ENCODE measurements around the gene SDC4.

DNA sequence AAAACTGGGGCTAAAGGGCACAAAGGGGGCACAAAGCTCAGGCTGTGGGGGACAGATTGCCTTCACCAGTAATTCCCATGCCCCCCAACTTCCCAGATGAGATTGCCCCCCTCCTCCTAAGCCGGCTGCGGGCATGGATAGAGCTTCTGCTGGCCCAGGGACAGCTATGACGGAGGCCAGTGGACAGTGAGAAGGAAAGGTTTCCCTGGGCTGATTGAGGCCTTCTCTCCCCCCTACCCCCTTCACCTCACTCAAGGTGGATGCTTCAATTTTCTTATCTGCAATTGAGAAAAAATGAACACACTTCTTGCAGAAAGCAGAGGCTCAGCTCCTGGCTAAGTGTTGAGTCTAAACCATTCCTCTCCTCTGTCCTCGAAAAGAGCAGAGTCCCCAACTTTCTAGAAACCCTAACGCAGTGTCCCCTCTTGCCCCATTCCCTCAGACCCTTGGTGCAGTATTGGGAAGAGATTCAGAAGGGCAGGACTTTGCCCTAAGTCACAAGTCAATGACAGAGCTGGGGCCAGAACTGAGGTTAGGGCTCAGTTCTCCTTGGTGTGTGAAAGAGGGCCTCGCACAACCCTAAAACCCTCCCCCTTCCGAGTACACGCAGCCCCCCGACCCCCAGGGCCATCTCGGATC lies 808 bp downstream of the SDC4 start:
- TF ChIP-seq EZH2 (IDR thresholded peaks at IDR 0.05; ENCODE audit: low read depth), result no peak
- TF ChIP-seq, protein P1, sequence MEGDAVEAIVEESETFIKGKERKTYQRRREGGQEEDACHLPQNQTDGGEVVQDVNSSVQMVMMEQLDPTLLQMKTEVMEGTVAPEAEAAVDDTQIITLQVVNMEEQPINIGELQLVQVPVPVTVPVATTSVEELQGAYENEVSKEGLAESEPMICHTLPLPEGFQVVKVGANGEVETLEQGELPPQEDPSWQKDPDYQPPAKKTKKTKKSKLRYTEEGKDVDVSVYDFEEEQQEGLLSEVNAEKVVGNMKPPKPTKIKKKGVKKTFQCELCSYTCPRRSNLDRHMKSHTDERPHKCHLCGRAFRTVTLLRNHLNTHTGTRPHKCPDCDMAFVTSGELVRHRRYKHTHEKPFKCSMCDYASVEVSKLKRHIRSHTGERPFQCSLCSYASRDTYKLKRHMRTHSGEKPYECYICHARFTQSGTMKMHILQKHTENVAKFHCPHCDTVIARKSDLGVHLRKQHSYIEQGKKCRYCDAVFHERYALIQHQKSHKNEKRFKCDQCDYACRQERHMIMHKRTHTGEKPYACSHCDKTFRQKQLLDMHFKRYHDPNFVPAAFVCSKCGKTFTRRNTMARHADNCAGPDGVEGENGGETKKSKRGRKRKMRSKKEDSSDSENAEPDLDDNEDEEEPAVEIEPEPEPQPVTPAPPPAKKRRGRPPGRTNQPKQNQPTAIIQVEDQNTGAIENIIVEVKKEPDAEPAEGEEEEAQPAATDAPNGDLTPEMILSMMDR (conservative IDR thresholded peaks at IDR 0.05), result no peak

Data from PC-9 (cell line).